NCI-H82 (cell line): ENCODE data around the gene CACNA1E.

Source experiments
- DNase-seq: peaks from one replicate; lab custom pipeline; 2025; lab: John Stamatoyannopoulos, UW

The CACNA1E gene

GRCh38 chr1:181583598-181583997 lies 100.3 kb downstream of the CACNA1E start:
- no peak for DNase-seq

- DNase-seq: peak; percentile 38
These were observed 104.6 kb downstream of the CACNA1E start for GRCh38 chr1:181587870-181588438.

- DNase-seq: no peak
These were observed 105.3 kb downstream of the CACNA1E start for GRCh38 chr1:181588631-181589030.

GRCh38 chr1:181592255-181592859 lies 109.0 kb downstream of the CACNA1E start:
- no peak for DNase-seq

DNA sequence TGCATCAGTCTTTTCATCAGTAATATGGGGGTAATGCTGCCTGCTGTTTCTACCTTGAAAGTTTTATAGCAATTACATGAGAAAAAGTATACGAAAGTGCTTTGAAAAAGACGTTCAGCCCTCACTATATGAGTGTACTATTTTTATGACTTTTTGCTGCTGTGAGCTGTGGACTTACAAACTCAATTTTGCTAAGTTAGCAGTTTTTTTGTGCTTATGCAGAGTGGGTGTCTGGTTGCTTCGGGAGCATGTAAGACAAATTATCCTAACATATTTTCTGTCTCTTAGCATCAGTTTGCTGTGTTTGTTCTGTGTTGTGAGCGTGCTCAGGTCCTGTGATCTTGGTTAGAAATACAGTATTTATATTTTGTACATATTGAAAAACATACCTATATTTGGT lies 109.7 kb downstream of the CACNA1E start:
- DNase-seq: no peak

DNA sequence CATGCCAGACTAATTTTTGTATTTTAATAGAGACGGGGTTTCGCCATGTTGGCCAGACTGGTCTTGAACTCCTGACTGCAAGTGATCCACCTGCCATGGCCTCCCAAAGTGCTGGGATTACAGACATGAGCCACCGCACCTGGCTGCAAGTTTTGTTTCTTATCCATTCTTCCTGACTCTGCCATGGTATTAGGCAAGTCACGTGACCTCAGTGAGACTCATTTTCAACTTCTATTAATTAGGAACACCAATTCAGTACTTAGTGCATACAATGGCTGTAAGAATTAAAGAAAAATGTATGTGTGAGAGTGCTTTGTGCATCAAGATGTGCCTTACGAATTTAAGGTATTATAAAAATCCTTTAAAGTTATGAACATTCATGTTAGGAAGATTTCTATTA lies 111.2 kb downstream of the CACNA1E start:
- DNase-seq: no peak

DNA sequence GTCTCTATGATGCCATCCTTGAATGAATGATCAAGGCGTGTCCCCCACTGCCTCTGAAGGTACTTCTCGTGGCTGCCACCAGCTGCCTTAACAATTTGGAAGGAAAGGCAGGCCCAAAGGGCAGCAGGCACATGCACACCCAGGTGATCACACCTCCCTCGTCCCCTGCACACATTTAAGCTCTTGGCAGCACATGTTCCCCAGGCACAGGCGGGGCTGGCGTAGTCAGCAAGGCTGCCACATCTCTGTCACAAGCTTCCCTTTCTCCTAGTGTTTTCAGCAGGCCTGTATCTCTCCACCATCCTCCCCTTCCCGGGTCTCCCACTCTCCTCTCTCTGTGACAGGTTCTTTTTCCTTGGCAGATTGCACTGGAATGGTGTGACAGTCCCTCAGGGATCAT lies 111.9 kb downstream of the CACNA1E start:
- DNase-seq: no peak

GRCh38 chr1:181601186-181601950 lies 118.1 kb downstream of the CACNA1E start:
- DNase-seq: no peak

DNA sequence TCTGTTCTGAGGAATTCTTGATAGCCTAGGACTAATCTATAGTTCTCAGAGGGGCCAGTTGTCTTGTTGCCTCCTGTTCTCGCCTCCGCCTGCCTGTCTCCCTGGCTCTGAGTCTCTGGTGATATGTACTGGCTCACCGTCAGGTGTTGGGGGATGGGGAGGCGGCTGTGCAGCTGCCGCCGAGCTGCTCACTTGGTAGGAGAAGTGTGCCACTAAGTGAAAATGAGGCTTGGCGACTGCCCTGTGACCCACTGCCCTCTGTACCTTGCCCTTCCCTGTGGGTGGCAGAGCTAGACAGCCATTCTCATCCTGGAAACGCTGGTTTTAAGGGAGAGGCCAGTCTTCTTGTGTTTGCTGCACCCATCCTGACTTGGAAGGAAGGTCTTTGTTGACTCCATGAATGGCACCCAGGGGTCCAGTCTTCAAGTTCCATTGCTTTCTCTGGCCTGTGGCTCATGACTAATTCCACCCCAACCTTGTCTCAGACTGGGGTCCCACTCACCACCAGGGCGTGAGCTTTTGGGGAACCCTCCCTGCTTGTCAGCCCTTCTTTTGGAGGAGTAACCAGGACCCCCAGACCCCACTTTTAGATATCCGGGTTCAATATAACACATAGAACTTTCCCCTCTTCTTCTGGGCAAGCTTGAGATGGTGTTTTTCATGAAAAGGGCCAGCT lies 120.6 kb downstream of the CACNA1E start:
- DNase-seq: no peak

DNA sequence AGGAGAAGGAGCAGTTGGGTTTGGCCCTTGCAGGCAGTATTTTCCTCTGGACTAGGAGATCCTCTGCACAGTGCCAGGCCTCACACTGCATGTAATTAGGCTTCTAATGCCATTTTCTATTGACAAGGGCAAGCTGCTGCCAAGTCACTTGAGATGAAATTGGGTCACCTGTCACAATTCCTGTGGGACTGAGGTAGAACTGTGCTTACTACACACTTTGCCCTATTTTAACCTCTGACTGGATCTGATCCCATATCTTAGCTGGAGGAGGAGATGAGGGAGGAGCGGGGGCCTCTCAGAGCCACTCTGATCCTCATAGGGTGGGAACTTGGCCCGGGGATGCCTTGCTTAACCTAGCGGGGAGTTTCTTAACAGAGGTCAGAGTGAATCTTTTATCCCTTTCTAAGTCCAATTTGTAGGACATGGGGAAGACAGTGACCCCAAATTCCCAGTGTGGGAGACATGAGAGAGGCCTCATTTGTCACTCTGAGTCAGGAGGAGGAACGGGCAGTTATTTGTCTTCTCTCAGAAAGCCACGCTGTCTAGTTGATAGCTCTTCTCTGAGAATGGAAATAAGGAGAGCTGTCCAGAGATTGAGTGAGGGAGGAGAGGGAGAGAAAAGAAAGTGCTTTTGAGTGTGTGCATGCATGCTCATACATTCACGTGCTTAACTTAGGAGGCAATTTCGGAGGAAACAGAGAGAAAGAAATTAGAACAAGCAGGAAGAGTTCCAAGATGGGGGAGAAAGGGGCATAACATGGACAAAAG lies 121.3 kb downstream of the CACNA1E start:
- DNase-seq: no peak

GRCh38 chr1:181607524-181607923 lies 124.2 kb downstream of the CACNA1E start:
- DNase-seq: no peak

DNA sequence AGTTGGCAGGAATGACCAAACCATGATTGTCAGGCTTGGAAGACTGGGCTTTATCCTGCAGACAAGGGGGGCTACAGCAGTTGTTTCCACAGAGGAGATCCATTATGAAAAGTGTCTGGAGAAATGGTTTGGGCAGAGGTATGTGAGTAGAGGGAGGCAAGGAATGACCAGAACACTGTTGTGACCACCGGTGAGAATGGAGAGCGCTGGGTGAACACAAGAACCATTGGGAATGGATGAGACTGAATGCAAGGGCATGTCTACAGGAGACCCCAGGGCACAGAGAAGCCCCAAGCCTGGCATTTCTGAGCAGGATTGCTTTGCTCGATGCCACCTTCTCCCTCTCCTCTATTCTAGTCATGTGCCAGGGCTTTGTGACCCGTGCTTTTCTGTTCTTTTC lies 125.1 kb downstream of the CACNA1E start:
- no peak for DNase-seq

DNA sequence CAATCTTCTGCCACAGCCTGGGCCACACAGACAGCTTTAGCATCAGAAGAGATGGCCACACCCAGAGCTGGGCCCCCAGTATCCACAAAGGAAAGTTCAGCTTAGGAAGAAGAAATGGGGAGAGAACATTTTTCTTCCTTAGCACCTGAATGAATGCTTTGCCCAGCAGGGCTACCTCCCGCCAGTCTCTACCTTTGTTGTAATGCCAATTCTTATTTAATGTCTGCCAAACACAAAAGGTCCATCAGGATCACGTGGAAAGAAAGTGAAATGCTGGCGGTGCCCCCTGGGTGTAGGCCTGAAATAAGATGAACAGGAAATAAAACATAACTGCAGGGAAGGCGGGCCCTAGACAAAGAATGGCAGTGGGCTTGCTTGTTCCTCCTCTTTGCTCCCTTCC lies 125.6 kb downstream of the CACNA1E start:
- DNase-seq: no peak

DNA sequence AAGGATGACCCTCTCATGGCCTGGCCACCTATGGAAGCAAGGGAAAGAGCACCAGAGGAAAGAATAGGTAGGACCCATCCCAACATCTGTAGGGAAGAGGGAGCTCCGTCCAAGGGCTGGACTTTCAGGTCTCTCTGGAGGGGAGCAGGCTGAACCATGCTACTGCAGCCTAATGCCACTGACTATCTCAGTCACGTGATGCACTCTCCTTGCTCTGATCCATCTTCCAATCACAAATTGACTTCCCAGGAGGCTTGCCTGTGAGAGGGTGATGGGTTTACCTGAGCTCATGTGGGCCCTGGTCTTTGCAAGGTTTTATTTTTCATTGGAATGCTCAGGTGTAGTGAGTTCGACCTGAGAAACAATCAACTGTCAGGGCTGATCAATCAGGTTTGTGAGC lies 128.8 kb downstream of the CACNA1E start:
- no peak for DNase-seq

DNA sequence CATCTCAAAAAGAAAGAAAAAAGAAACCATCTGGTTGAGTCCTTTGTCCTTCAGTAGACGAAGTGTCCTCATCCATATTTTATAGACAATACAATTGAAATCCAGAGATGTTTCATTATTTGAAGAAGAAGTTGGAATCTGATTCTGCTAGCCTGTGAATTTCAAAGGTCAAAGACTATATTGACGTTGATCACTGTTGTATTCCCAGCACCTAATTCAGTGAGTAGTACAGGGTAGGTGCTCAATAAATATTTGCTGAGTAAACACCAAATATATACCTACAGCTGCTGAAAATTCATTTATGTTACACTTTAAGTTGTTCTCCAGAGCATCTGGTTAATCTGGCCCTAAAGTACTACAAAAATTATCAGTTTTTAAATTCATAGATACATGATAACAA lies 135.2 kb downstream of the CACNA1E start:
- DNase-seq: no peak

DNA sequence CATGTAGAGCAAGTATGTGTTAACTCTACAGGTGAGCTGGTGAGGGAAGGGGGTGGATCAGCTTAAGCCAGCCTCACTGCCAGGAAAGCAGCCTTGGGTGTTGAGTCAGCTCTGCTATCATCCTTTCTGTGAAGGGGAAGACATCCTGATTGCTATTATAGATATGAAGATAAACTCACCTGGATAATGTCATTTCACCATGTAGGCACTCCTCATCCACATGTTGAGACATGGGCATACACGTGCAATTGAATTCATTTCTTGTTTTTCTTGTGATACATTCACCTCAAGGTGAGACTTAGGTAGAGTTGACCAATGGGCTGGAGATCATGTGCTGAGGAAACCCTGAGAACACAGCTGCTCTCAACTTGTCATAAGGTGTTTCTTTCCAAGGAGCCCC lies 136.9 kb downstream of the CACNA1E start:
- DNase-seq: no peak

- no peak for DNase-seq
These were observed 140.5 kb downstream of the CACNA1E start for GRCh38 chr1:181623850-181624249.

- no peak for DNase-seq
These were observed 143.1 kb downstream of the CACNA1E start for GRCh38 chr1:181626279-181626938.

GRCh38 chr1:181630398-181630797 lies 147.1 kb downstream of the CACNA1E start:
- DNase-seq: no peak

DNA sequence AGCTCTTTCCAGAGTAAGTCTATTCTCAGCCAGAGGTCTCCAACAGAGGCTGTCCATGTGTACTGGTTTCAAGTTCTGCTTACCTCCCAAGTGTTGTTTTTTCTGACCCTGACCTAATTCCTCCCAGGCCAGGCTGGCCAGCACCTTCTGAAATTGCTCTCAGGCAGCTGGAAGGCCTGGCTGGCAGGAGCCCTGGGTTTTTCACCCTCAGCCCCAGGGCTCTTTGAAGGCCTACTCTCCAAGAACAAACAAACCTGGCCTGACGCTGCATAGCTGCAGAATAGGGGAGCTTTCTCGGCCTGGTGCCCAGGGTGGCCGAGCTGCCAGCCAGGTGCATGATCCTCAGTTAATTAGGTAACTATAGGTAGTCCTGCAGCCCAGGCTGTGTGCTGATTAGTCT lies 147.5 kb downstream of the CACNA1E start:
- no peak for DNase-seq

GRCh38 chr1:181632492-181632891 lies 149.2 kb downstream of the CACNA1E start:
- DNase-seq: no peak

DNA sequence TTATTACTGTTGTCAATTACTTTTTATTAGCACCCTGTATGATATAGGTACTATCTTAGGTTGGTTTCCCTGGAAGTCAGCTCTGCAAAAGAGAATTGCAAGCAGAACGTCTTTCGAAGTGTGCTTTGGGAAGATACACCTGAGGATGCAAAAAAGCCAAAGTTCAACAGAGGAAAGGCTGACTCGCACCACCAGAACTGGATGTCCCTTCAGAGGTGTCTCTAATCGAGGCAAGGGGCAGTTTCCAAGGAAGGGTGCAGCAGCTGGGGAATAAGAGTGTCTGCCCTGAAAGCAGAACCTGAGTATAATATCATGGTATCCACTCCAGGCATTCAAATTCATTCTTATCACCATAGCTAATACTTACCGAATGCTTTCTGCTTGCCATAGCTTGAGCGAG lies 149.6 kb downstream of the CACNA1E start:
- DNase-seq: no peak
